Spinal cord (tissue), 10 donors: ENCODE measurements around the gene LCA5. TPM values are rescaled to one million over a fixed set of nuclear protein-coding genes. Genes with fewer than 3 reads are reported as not detected.
"Not testable (repeated sequence)": the region's sequence is repeated elsewhere in the genome, so short reads cannot be mapped to it uniquely, and the experiment has no call there.

Source experiments
- DNase-seq, 6 donors: peaks; one replicate each; pipeline versions ENCODE4 v3.0.0 to v3.0.0-alpha.2; 2013 to 2015; ENCODE audit warnings: low spot score in 6 of 6, low read depth in 4 of 6
- H3K27ac ChIP-seq: one replicate; pipeline ENCODE4 v1.5.1; 2013; ENCODE audit warnings: low read depth, low read length, control low read depth
- H3K27me3 ChIP-seq: one replicate; pipeline ENCODE4 v1.6.1; 2013; ENCODE audit warnings: low read length; ENCODE audit not compliant: control insufficient read depth, insufficient read depth
- H3K36me3 ChIP-seq: one replicate; pipeline ENCODE4 v1.6.1; 2013; ENCODE audit warnings: low read length; ENCODE audit not compliant: control insufficient read depth, insufficient read depth
- H3K4me1 ChIP-seq: one replicate; pipeline ENCODE4 v1.6.1; 2013; ENCODE audit warnings: low read length; ENCODE audit not compliant: control insufficient read depth, insufficient read depth
- H3K4me3 ChIP-seq: one replicate; pipeline ENCODE4 v1.5.1; 2013; ENCODE audit warnings: low read depth, low read length, control low read depth
- H3K9me3 ChIP-seq: one replicate; pipeline ENCODE4 v1.6.1; 2013; ENCODE audit warnings: low read length; ENCODE audit not compliant: control insufficient read depth, insufficient read depth
- whole genome bisulfite sequencing: methylation state at CpG from one replicate; pipeline ENCODE4 v1.1.5; 2013; ENCODE audit warnings: missing lambda C conversion rate; ENCODE audit not compliant: insufficient coverage; 5-methylcytosine and 5-hydroxymethylcytosine counted together
- polyA plus RNA-seq, 2 donors: library from polyadenylated mRNA; unstranded; fragments of 120-200 nt; gene quantifications; one replicate each; pipeline ENCODE4 v1.2.1, GENCODE V29; 2013; ENCODE audit not compliant: insufficient read length in 2 of 2
- total RNA-seq, 2 donors: library from RNA; depleted of rRNA in 1 of 2; stranded (reverse); fragments of 120-200 nt in 1 of 2; fragments of >200 nt in 1 of 2; gene quantifications; one replicate each; pipeline versions ENCODE4 v1.2.3 to v1.2.4, GENCODE V29; 2013 to 2014
- donor health status: healthy.

The LCA5 gene
- total and polyA plus RNA-seq, 4 donors, result 6.7 to 14.7 (median 12.1) TPM

GRCh38 chr6:79543886-79544285 lies 6.7 kb upstream of the LCA5 start:
- Histone ChIP-seq H3K4me3 (no peak overlapping the region), H3K4me1 (peaks cover 3% of the 10 kb centered on the region), H3K9me3 (no peaks in the 10 kb centered on the region), H3K27ac (peak overlapping the region; percentile 70), H3K36me3 (peaks cover 3% of the 10 kb centered on the region), H3K27me3 (no peaks in the 10 kb centered on the region)
- DNase-seq, result no peak
- WGBS, result 67% methylated on average over 1 of the region's 1 CpG

GRCh38 chr6:79543411-79543810 lies 6.2 kb upstream of the LCA5 start:
- H3K9me3 ChIP-seq, result no peaks in the 10 kb centered on the region
- DNase-seq, result no peak
- no peak overlapping the region for H3K27ac ChIP-seq
- peaks cover 3% of the 10 kb centered on the region for H3K4me1 ChIP-seq
- H3K36me3 ChIP-seq, result peaks cover 3% of the 10 kb centered on the region
- H3K4me3 ChIP-seq, result no peak overlapping the region
- H3K27me3 ChIP-seq, result no peaks in the 10 kb centered on the region
- WGBS, result no CpG with 5 or more reads among the region's 1 CpG

GRCh38 chr6:79538106-79538971 lies 1.1 kb upstream of the LCA5 start:
- Histone ChIP-seq H3K4me1 (no peaks in the 10 kb centered on the region), H3K36me3 (no peaks in the 10 kb centered on the region), H3K4me3 (peak overlapping the region; percentile 100), H3K9me3 (no peaks in the 10 kb centered on the region), H3K27me3 (no peaks in the 10 kb centered on the region), H3K27ac (peak overlapping the region; percentile 97)
- 55% methylated on average over 3 of the region's 14 CpGs for WGBS
- DNase-seq, result peak in 5 of 6 donors; percentile 12 to 73 (median 36)

GRCh38 chr6:79536585-79536953 lies 661 bp downstream of the LCA5 start:
- peak in 1 of 6 donors; percentile 23 for DNase-seq
- H3K4me1 ChIP-seq, result no peaks in the 10 kb centered on the region
- H3K9me3 ChIP-seq, result no peaks in the 10 kb centered on the region
- H3K27me3 ChIP-seq, result no peaks in the 10 kb centered on the region
- H3K4me3 ChIP-seq, result peak overlapping the region; percentile 100
- no peaks in the 10 kb centered on the region for H3K36me3 ChIP-seq
- H3K27ac ChIP-seq, result peak overlapping the region; percentile 97
- 0% methylated on average over 6 of the region's 9 CpGs for WGBS

- no CpG with 5 or more reads among the region's 4 CpGs for WGBS
- H3K27ac ChIP-seq, result not testable (repeated sequence)
These were observed 7.7 kb downstream of the LCA5 start for GRCh38 chr6:79529567-79529966.

GRCh38 chr6:79526897-79527296 lies 10.3 kb downstream of the LCA5 start:
- H3K27me3 ChIP-seq, result no peaks in the 10 kb centered on the region
- DNase-seq, result no peak
- no peaks in the 10 kb centered on the region for H3K36me3 ChIP-seq
- no CpG with 5 or more reads among the region's 1 CpG for WGBS
- no peak overlapping the region for H3K27ac ChIP-seq
- no peaks in the 10 kb centered on the region for H3K9me3 ChIP-seq
- no peak overlapping the region for H3K4me3 ChIP-seq
- H3K4me1 ChIP-seq, result peaks cover 3% of the 10 kb centered on the region

More at GRCh38 chr6:79529567-79529966, 7.7 kb downstream of the LCA5 start:
- not testable (repeated sequence) for H3K4me3 ChIP-seq, H3K27me3 ChIP-seq, DNase-seq, H3K9me3 ChIP-seq, H3K4me1 ChIP-seq, H3K36me3 ChIP-seq

- H3K9me3 ChIP-seq, result no peaks in the 10 kb centered on the region
- no peak for DNase-seq
- 68% methylated on average over 5 of the region's 12 CpGs for WGBS
- no peaks in the 10 kb centered on the region for H3K27me3 ChIP-seq
- no peak overlapping the region for H3K4me3 ChIP-seq
- no peak overlapping the region for H3K27ac ChIP-seq
- H3K36me3 ChIP-seq, result no peaks in the 10 kb centered on the region
- peaks cover 3% of the 10 kb centered on the region for H3K4me1 ChIP-seq
These were observed 11.7 kb downstream of the LCA5 start for GRCh38 chr6:79525272-79526100.

GRCh38 chr6:79524065-79524464 lies 13.2 kb downstream of the LCA5 start:
- peaks cover 3% of the 10 kb centered on the region for H3K4me1 ChIP-seq
- WGBS, result no CpG with 5 or more reads among the region's 3 CpGs
- H3K4me3 ChIP-seq, result no peak overlapping the region
- H3K36me3 ChIP-seq, result no peaks in the 10 kb centered on the region
- no peaks in the 10 kb centered on the region for H3K27me3 ChIP-seq
- no peak for DNase-seq
- H3K9me3 ChIP-seq, result no peaks in the 10 kb centered on the region
- no peak overlapping the region for H3K27ac ChIP-seq

GRCh38 chr6:79522609-79523008 lies 14.6 kb downstream of the LCA5 start:
- H3K27ac ChIP-seq, result no peak overlapping the region
- peaks cover 3% of the 10 kb centered on the region for H3K4me1 ChIP-seq
- H3K4me3 ChIP-seq, result no peak overlapping the region
- no peaks in the 10 kb centered on the region for H3K9me3 ChIP-seq
- DNase-seq, result no peak
- WGBS, result no CpG with 5 or more reads among the region's 3 CpGs
- no peaks in the 10 kb centered on the region for H3K27me3 ChIP-seq
- no peaks in the 10 kb centered on the region for H3K36me3 ChIP-seq
